Stromal cell of bone marrow (primary cell): ENCODE results near the gene RPS26.

ENCODE experiments used
- DNase-seq: peaks from one replicate; pipeline ENCODE4 v3.0.0-alpha.2; 2012; ENCODE audit warnings: low read depth

The RPS26 gene

GRCh38 chr12:56078931-56079722 lies 37.4 kb downstream of the RPS26 start:
- DNase-seq = peak; percentile 71

- DNase-seq = peak; percentile 66
Measured at GRCh38 chr12:56079723-56080555, 38.2 kb downstream of the RPS26 start, which contains the start of gene ERBB3. ERBB3 (plus strand) TSS chr12:56080165; CDS start chr12:56080301, 136 bp downstream.

GRCh38 chr12:56080556-56081138 lies 38.9 kb downstream of the RPS26 start:
- DNase-seq = no peak

- no peak for DNase-seq
Measured at GRCh38 chr12:56081393-56082347, 40.0 kb downstream of the RPS26 start.

- DNase-seq = no peak
Measured at GRCh38 chr12:56082382-56082781, 40.7 kb downstream of the RPS26 start.

- no peak for DNase-seq
Measured at GRCh38 chr12:56082967-56083366, 41.2 kb downstream of the RPS26 start.

GRCh38 chr12:56084958-56085543 lies 43.3 kb downstream of the RPS26 start:
- DNase-seq = no peak

- DNase-seq = no peak
Measured at GRCh38 chr12:56086096-56086495, 44.4 kb downstream of the RPS26 start.

- no peak for DNase-seq
Measured at GRCh38 chr12:56086608-56087007, 44.9 kb downstream of the RPS26 start.

- no peak for DNase-seq
Measured at GRCh38 chr12:56087220-56087619, 45.5 kb downstream of the RPS26 start.
